ENCODE data around the gene C1QA. TPM values are rescaled to one million over a fixed set of nuclear protein-coding genes. Genes with fewer than 3 reads are reported as not detected.

Gene C1QA
- total RNA-seq, 1 donor from 2014 or later: not detected

- Mint-ChIP-seq H3K9me3 (ENCODE audit: low read depth) (no peaks in the 10 kb centered on the region), H3K27me3 (ENCODE audit: low read depth) (peaks cover 74% of the 10 kb centered on the region), H3K27ac (ENCODE audit: unreplicated experiment) (no peak overlapping the region), H3K4me1 (ENCODE audit: low read depth) (no peaks in the 10 kb centered on the region), H3K4me3 (ENCODE audit: unreplicated experiment) (no peak overlapping the region), H3K36me3 (ENCODE audit: low read depth) (no peaks in the 10 kb centered on the region)
- no peak for TF ChIP-seq CTCF (IDR thresholded peaks at IDR 0.05)
- no peak for DNase-seq (ENCODE audit: low spot score)
Observed at GRCh38 chr1:22618056-22618455, 18.4 kb upstream of the C1QA start.

- H3K9me3 Mint-ChIP-seq (ENCODE audit: low read depth): no peaks in the 10 kb centered on the region
- DNase-seq (ENCODE audit: low spot score): no peak
- no peak for TF ChIP-seq CTCF (IDR thresholded peaks at IDR 0.05)
- H3K27me3 Mint-ChIP-seq (ENCODE audit: low read depth): peaks cover 73% of the 10 kb centered on the region
- no peaks in the 10 kb centered on the region for H3K4me1 Mint-ChIP-seq (ENCODE audit: low read depth)
- H3K4me3 Mint-ChIP-seq (ENCODE audit: unreplicated experiment): no peak overlapping the region
- no peak overlapping the region for H3K27ac Mint-ChIP-seq (ENCODE audit: unreplicated experiment)
- no peaks in the 10 kb centered on the region for H3K36me3 Mint-ChIP-seq (ENCODE audit: low read depth)
Observed at GRCh38 chr1:22619252-22619651, 17.2 kb upstream of the C1QA start.

GRCh38 chr1:22619798-22620197, 16.6 kb upstream of the C1QA start:
- TF ChIP-seq CTCF (IDR thresholded peaks at IDR 0.05): no peak
- no peak for DNase-seq (ENCODE audit: low spot score)
- no peak overlapping the region for H3K4me3 Mint-ChIP-seq (ENCODE audit: unreplicated experiment)
- no peaks in the 10 kb centered on the region for H3K9me3 Mint-ChIP-seq (ENCODE audit: low read depth)
- no peak overlapping the region for H3K27ac Mint-ChIP-seq (ENCODE audit: unreplicated experiment)
- no peaks in the 10 kb centered on the region for H3K36me3 Mint-ChIP-seq (ENCODE audit: low read depth)
- H3K27me3 Mint-ChIP-seq (ENCODE audit: low read depth): peaks cover 74% of the 10 kb centered on the region
- H3K4me1 Mint-ChIP-seq (ENCODE audit: low read depth): no peaks in the 10 kb centered on the region

- no peak for TF ChIP-seq CTCF (IDR thresholded peaks at IDR 0.05)
- no peak overlapping the region for H3K27ac Mint-ChIP-seq (ENCODE audit: unreplicated experiment)
- H3K36me3 Mint-ChIP-seq (ENCODE audit: low read depth): no peaks in the 10 kb centered on the region
- peaks cover 65% of the 10 kb centered on the region for H3K27me3 Mint-ChIP-seq (ENCODE audit: low read depth)
- DNase-seq (ENCODE audit: low spot score): no peak
- H3K9me3 Mint-ChIP-seq (ENCODE audit: low read depth): no peaks in the 10 kb centered on the region
- no peaks in the 10 kb centered on the region for H3K4me1 Mint-ChIP-seq (ENCODE audit: low read depth)
- no peak overlapping the region for H3K4me3 Mint-ChIP-seq (ENCODE audit: unreplicated experiment)
Observed at GRCh38 chr1:22621761-22622160, 14.7 kb upstream of the C1QA start.

GRCh38 chr1:22625262-22625925, 11.0 kb upstream of the C1QA start:
- H3K27me3 Mint-ChIP-seq (ENCODE audit: low read depth): peaks cover 60% of the 10 kb centered on the region
- H3K36me3 Mint-ChIP-seq (ENCODE audit: low read depth): no peaks in the 10 kb centered on the region
- no peak for TF ChIP-seq CTCF (IDR thresholded peaks at IDR 0.05)
- H3K4me3 Mint-ChIP-seq (ENCODE audit: unreplicated experiment): no peak overlapping the region
- H3K27ac Mint-ChIP-seq (ENCODE audit: unreplicated experiment): no peak overlapping the region
- H3K9me3 Mint-ChIP-seq (ENCODE audit: low read depth): no peaks in the 10 kb centered on the region
- no peaks in the 10 kb centered on the region for H3K4me1 Mint-ChIP-seq (ENCODE audit: low read depth)
- no peak for DNase-seq (ENCODE audit: low spot score)
